ENCODE data around the gene OSBPL5. TPM values are rescaled to one million over a fixed set of nuclear protein-coding genes. Genes with fewer than 3 reads are reported as not detected.

OSBPL5 gene
- total and polyA plus RNA-seq, 4 donors = 20.9 to 54.0 (median 34.8) TPM

- H3K27ac ChIP-seq (ENCODE audit: low read depth, low read length) = no peak overlapping the region
- no peak for DNase-seq (ENCODE audit: low read depth in 4 of 6, low spot score in 6 of 6)
- H3K4me3 ChIP-seq (ENCODE audit: low read depth, low read length) = no peak overlapping the region
- no peaks in the 10 kb centered on the region for H3K9me3 ChIP-seq (ENCODE audit: control insufficient read depth, insufficient read depth, low read length)
- WGBS (ENCODE audit: insufficient coverage) = 95% methylated on average over 5 of the region's 6 CpGs
- H3K27me3 ChIP-seq (ENCODE audit: control insufficient read depth, insufficient read depth, low read length) = no peaks in the 10 kb centered on the region
- H3K36me3 ChIP-seq (ENCODE audit: control insufficient read depth, insufficient read depth, low read length) = no peaks in the 10 kb centered on the region
- H3K4me1 ChIP-seq (ENCODE audit: control insufficient read depth, insufficient read depth, low read length) = peaks cover under 1% of the 10 kb centered on the region
Observed at GRCh38 chr11:3183523-3183922, 18.4 kb upstream of the OSBPL5 start.

GRCh38 chr11:3182462-3182852 lies 17.3 kb upstream of the OSBPL5 start:
- DNase-seq (ENCODE audit: low read depth in 4 of 6, low spot score in 6 of 6) = no peak

GRCh38 chr11:3181725-3182461 lies 16.8 kb upstream of the OSBPL5 start:
- Histone ChIP-seq H3K27ac (ENCODE audit: low read depth, low read length) (no peak overlapping the region), H3K9me3 (ENCODE audit: control insufficient read depth, insufficient read depth, low read length) (no peaks in the 10 kb centered on the region), H3K4me1 (ENCODE audit: control insufficient read depth, insufficient read depth, low read length) (no peaks in the 10 kb centered on the region), H3K27me3 (ENCODE audit: control insufficient read depth, insufficient read depth, low read length) (no peaks in the 10 kb centered on the region), H3K36me3 (ENCODE audit: control insufficient read depth, insufficient read depth, low read length) (no peaks in the 10 kb centered on the region), H3K4me3 (ENCODE audit: low read depth, low read length) (no peak overlapping the region)
- 89% methylated on average over 5 of the region's 12 CpGs for WGBS (ENCODE audit: insufficient coverage)
- no peak for DNase-seq (ENCODE audit: low read depth in 4 of 6, low spot score in 6 of 6)

More at GRCh38 chr11:3182462-3182852, 17.3 kb upstream of the OSBPL5 start:
- Histone ChIP-seq H3K4me3 (ENCODE audit: low read depth, low read length) (no peak overlapping the region), H3K27ac (ENCODE audit: low read depth, low read length) (no peak overlapping the region), H3K36me3 (ENCODE audit: control insufficient read depth, insufficient read depth, low read length) (no peaks in the 10 kb centered on the region), H3K4me1 (ENCODE audit: control insufficient read depth, insufficient read depth, low read length) (no peaks in the 10 kb centered on the region), H3K27me3 (ENCODE audit: control insufficient read depth, insufficient read depth, low read length) (no peaks in the 10 kb centered on the region), H3K9me3 (ENCODE audit: control insufficient read depth, insufficient read depth, low read length) (no peaks in the 10 kb centered on the region)
- 92% methylated on average over 4 of the region's 4 CpGs for WGBS (ENCODE audit: insufficient coverage)

- Histone ChIP-seq H3K36me3 (ENCODE audit: control insufficient read depth, insufficient read depth, low read length) (no peaks in the 10 kb centered on the region), H3K4me1 (ENCODE audit: control insufficient read depth, insufficient read depth, low read length) (no peaks in the 10 kb centered on the region)
- WGBS (ENCODE audit: insufficient coverage) = 94% methylated on average over 3 of the region's 5 CpGs
Observed at GRCh38 chr11:3180869-3181268, 15.8 kb upstream of the OSBPL5 start.

GRCh38 chr11:3178349-3178748 lies 13.2 kb upstream of the OSBPL5 start:
- DNase-seq (ENCODE audit: low read depth in 4 of 6, low spot score in 6 of 6) = no peak
- no peaks in the 10 kb centered on the region for H3K4me1 ChIP-seq (ENCODE audit: control insufficient read depth, insufficient read depth, low read length)
- no CpG with 5 or more reads among the region's 2 CpGs for WGBS (ENCODE audit: insufficient coverage)
- no peak overlapping the region for H3K4me3 ChIP-seq (ENCODE audit: low read depth, low read length)
- no peaks in the 10 kb centered on the region for H3K27me3 ChIP-seq (ENCODE audit: control insufficient read depth, insufficient read depth, low read length)
- H3K27ac ChIP-seq (ENCODE audit: low read depth, low read length) = no peak overlapping the region
- H3K9me3 ChIP-seq (ENCODE audit: control insufficient read depth, insufficient read depth, low read length) = no peaks in the 10 kb centered on the region
- no peaks in the 10 kb centered on the region for H3K36me3 ChIP-seq (ENCODE audit: control insufficient read depth, insufficient read depth, low read length)

More at GRCh38 chr11:3180869-3181268, 15.8 kb upstream of the OSBPL5 start:
- no peak for DNase-seq (ENCODE audit: low read depth in 4 of 6, low spot score in 6 of 6)
- H3K4me3 ChIP-seq (ENCODE audit: low read depth, low read length) = no peak overlapping the region
- H3K27ac ChIP-seq (ENCODE audit: low read depth, low read length) = no peak overlapping the region
- no peaks in the 10 kb centered on the region for H3K27me3 ChIP-seq (ENCODE audit: control insufficient read depth, insufficient read depth, low read length)
- H3K9me3 ChIP-seq (ENCODE audit: control insufficient read depth, insufficient read depth, low read length) = no peaks in the 10 kb centered on the region

GRCh38 chr11:3177931-3178330 lies 12.8 kb upstream of the OSBPL5 start:
- DNase-seq (ENCODE audit: low read depth in 4 of 6, low spot score in 6 of 6) = no peak
- Histone ChIP-seq H3K27ac (ENCODE audit: low read depth, low read length) (no peak overlapping the region), H3K4me3 (ENCODE audit: low read depth, low read length) (no peak overlapping the region), H3K27me3 (ENCODE audit: control insufficient read depth, insufficient read depth, low read length) (no peaks in the 10 kb centered on the region), H3K36me3 (ENCODE audit: control insufficient read depth, insufficient read depth, low read length) (no peaks in the 10 kb centered on the region), H3K4me1 (ENCODE audit: control insufficient read depth, insufficient read depth, low read length) (no peaks in the 10 kb centered on the region), H3K9me3 (ENCODE audit: control insufficient read depth, insufficient read depth, low read length) (no peaks in the 10 kb centered on the region)
- WGBS (ENCODE audit: insufficient coverage) = no CpG with 5 or more reads among the region's 2 CpGs

GRCh38 chr11:3176487-3176886 lies 11.4 kb upstream of the OSBPL5 start:
- Histone ChIP-seq H3K36me3 (ENCODE audit: control insufficient read depth, insufficient read depth, low read length) (no peaks in the 10 kb centered on the region), H3K27me3 (ENCODE audit: control insufficient read depth, insufficient read depth, low read length) (no peaks in the 10 kb centered on the region), H3K4me3 (ENCODE audit: low read depth, low read length) (no peak overlapping the region), H3K4me1 (ENCODE audit: control insufficient read depth, insufficient read depth, low read length) (no peaks in the 10 kb centered on the region), H3K27ac (ENCODE audit: low read depth, low read length) (no peak overlapping the region), H3K9me3 (ENCODE audit: control insufficient read depth, insufficient read depth, low read length) (no peaks in the 10 kb centered on the region)
- no peak for DNase-seq (ENCODE audit: low read depth in 4 of 6, low spot score in 6 of 6)

- no peak overlapping the region for H3K27ac ChIP-seq (ENCODE audit: low read depth, low read length)
- H3K4me1 ChIP-seq (ENCODE audit: control insufficient read depth, insufficient read depth, low read length) = peaks cover under 1% of the 10 kb centered on the region
- H3K36me3 ChIP-seq (ENCODE audit: control insufficient read depth, insufficient read depth, low read length) = no peaks in the 10 kb centered on the region
- H3K27me3 ChIP-seq (ENCODE audit: control insufficient read depth, insufficient read depth, low read length) = no peaks in the 10 kb centered on the region
- no peaks in the 10 kb centered on the region for H3K9me3 ChIP-seq (ENCODE audit: control insufficient read depth, insufficient read depth, low read length)
- no peak for DNase-seq (ENCODE audit: low read depth in 4 of 6, low spot score in 6 of 6)
- H3K4me3 ChIP-seq (ENCODE audit: low read depth, low read length) = no peak overlapping the region
Observed at GRCh38 chr11:3175194-3175593, 10.1 kb upstream of the OSBPL5 start.

- Histone ChIP-seq H3K36me3 (ENCODE audit: control insufficient read depth, insufficient read depth, low read length) (no peaks in the 10 kb centered on the region), H3K27me3 (ENCODE audit: control insufficient read depth, insufficient read depth, low read length) (no peaks in the 10 kb centered on the region), H3K9me3 (ENCODE audit: control insufficient read depth, insufficient read depth, low read length) (no peaks in the 10 kb centered on the region), H3K4me1 (ENCODE audit: control insufficient read depth, insufficient read depth, low read length) (peaks cover 8% of the 10 kb centered on the region), H3K4me3 (ENCODE audit: low read depth, low read length) (no peak overlapping the region), H3K27ac (ENCODE audit: low read depth, low read length) (no peak overlapping the region)
- WGBS (ENCODE audit: insufficient coverage) = 97% methylated on average over 3 of the region's 3 CpGs
- DNase-seq (ENCODE audit: low read depth in 4 of 6, low spot score in 6 of 6) = no peak
Observed at GRCh38 chr11:3174387-3174786, 9.3 kb upstream of the OSBPL5 start.

- no peak for DNase-seq (ENCODE audit: low read depth in 4 of 6, low spot score in 6 of 6)
- no peak overlapping the region for H3K4me3 ChIP-seq (ENCODE audit: low read depth, low read length)
- H3K36me3 ChIP-seq (ENCODE audit: control insufficient read depth, insufficient read depth, low read length) = no peaks in the 10 kb centered on the region
- peaks cover 14% of the 10 kb centered on the region for H3K4me1 ChIP-seq (ENCODE audit: control insufficient read depth, insufficient read depth, low read length)
- no peaks in the 10 kb centered on the region for H3K9me3 ChIP-seq (ENCODE audit: control insufficient read depth, insufficient read depth, low read length)
- 90% methylated on average over 2 of the region's 2 CpGs for WGBS (ENCODE audit: insufficient coverage)
- H3K27me3 ChIP-seq (ENCODE audit: control insufficient read depth, insufficient read depth, low read length) = no peaks in the 10 kb centered on the region
- no peak overlapping the region for H3K27ac ChIP-seq (ENCODE audit: low read depth, low read length)
Observed at GRCh38 chr11:3173795-3174194, 8.7 kb upstream of the OSBPL5 start.

Data from spinal cord (tissue), 10 donors.